ENCODE measurements around the gene UBL5.

The UBL5 gene

GRCh38 chr19:9857076-9857721 lies 29.5 kb downstream of the UBL5 start:
- no peak for DNase-seq

DNA sequence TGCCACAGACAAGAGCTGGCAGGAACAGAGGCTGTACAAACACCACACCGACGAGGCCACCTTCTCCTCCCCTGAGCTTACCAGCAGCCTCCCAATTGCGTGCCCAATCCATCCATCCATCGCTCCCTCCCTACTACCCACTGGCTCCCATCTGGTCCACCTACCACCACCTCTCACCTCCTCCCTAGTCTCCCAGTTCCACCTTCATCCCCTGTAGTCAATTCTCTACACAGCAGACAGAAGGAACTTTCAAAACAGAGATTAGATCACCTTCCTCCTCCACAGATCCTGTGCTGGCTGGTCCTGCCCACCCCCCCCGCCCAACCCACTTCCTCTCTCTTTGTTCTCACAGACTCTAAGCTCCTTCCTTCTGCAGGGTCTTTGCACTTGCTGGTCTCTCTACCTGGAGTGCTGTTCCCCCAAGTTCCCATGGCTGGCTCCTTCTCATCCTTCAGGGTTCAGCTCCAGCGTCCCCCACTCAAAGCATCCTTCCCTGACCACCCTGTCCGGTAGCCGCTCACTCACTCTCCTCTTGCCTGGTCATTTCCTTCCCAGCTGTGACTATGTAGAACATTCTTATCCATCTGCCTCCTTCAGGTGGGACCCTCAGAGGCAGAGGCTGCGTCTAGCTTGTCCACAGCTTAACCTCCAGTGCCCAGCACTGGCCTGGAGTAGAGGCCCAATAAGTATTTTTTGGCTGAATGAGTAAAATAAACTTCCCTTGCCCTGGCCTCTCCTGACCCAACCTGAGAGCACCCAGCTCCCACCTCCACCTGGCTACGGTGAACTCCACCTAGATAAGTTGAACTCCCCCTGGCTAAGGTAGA lies 30.4 kb downstream of the UBL5 start:
- DNase-seq: no peak

DNA sequence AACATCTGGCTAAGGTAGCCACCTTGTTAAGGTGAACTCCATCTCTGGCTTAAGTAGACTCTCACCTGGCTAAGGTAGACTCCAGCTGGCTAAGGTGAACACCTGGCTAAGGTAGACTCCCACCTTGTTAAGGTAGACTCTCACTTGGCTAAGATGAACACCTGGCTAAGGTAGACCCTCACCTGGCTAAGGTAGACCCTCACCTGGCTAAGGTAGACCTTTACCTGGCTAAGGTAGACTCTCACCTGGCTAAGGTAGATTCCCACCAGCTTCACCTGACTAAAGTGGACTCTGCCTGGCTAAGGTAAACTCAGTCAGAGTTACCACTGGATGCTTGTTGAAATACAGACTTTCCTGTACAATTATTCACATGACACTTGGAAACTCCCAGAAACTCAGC lies 31.0 kb downstream of the UBL5 start:
- no peak for DNase-seq

- DNase-seq: no peak
These were observed 32.7 kb downstream of the UBL5 start for GRCh38 chr19:9860407-9860806.

DNA sequence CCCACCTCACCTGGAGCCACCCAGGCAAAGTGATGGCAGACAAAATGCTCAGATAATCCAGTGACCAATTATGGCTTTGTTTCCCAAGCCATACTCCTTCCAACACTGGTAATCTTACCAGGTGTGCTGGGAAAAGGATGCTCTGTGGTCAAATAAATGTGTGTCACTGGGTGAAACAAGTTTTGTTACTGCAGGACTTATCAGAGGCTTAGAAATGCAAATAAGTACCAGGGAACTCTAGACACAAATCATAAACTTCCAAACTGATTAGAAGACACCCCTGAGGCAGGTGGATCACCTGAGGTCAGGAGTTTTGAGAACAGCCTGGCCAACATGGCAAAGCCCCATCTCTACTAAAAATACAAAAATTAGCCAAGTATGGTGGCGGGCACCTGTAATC lies 33.8 kb downstream of the UBL5 start:
- DNase-seq: no peak

DNA sequence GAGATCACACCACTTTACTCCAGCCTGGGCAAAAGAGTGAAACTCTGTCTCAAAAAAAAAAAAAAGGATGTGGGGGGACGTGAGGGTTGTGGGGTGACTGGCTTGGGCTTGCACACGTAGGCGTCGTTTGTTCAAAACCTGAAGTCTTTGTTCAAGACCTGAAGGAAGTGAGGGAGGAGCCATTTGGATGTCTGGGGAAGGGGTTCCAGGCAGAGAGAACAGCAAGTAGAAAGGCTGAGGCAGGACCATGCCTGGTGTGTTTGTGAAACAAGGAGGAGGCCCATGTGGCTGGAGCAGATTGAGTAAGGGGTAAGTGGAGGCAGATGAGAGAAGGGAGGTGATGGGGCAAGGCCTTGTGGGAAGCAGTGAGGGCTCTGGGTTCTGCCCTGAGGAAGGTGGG lies 35.2 kb downstream of the UBL5 start:
- no peak for DNase-seq

GRCh38 chr19:9863759-9864158 lies 36.0 kb downstream of the UBL5 start:
- no peak for DNase-seq

GRCh38 chr19:9865732-9866501 lies 38.2 kb downstream of the UBL5 start:
- DNase-seq: no peak

GRCh38 chr19:9868983-9869617 lies 41.4 kb downstream of the UBL5 start:
- no peak for DNase-seq

DNA sequence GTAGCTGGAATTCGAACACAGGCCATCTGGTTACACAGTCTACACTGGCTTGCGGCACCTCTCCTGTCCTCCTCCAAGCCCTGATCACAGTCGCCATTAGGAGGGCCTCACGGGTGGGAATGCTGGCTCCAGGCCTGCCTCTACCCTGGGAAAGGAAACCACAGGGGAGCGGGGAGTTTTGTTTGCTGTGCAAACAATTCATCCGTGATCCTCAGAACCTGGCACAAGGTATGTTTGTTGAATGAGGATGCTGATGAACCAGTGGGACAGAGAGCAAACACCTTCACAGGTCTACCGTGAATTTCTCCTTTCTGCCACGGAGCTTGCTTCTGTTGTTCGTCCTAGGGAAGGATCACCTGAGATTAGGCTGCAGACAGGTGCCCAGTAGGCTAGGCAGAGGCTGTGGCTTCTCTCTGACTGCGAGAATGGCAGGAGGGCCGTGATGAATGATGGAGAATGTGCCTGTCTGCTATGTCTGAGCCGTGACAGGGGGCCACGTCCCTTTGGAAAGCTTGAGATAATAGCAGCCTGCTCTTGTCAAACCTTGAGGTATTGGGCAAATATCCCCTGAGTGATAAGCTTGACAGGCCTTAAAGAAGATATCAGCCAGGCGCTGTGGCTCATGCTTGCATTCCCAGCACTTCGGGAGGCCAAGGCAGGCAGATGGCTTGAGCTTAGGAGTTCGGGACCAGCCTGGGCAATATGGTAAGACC lies 44.1 kb downstream of the UBL5 start:
- no peak for DNase-seq

GRCh38 chr19:9872618-9873242 lies 45.0 kb downstream of the UBL5 start:
- DNase-seq: no peak

DNA sequence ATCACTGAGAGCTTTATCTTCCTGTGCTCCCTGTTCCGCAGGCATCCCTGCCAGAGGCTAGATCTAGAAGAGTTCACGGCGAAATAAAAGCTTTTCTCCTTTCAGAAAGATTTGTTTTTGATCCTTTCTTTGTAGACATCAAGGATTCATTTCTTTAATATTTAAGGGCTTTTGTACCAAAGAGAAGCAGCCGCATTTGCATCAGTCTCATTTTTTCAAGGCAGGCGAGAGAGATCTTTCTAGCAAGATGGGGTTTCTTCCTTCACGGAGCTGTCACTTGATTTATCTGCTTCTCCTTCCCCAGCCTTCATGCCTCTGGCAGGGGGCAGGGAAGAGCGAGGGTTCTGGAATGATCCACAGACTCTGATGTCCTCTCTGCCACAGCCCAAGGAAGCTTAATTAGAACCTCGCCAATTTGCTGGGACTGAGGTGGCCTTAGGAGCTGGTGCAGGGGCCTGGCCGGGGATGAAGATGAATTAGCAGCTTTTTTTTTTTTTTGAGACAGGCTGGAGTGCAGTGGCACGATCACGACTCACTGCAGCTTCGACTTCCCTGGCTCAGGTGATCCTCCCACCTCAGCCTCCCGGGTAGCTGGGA lies 47.4 kb downstream of the UBL5 start:
- DNase-seq: no peak

DNA sequence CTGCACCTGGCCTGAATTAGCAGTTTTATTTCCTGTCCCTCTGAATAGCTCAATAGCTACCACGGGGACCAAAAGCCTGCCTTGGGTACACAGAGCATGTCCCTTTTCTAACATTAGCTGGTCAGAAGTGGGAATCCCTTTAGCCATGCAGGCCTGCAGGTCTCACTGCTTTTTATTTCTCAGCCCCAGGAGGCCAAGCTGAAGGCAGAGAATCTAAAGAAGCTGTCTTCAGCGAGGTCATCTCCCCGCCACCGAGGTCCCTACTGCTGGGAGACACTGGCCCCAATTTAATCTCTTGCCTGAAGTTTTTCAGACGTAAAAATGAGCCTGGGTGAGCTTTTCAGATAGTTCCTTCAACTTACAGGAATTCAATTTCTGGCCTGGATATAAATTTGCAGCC lies 48.1 kb downstream of the UBL5 start:
- DNase-seq: no peak

DNA sequence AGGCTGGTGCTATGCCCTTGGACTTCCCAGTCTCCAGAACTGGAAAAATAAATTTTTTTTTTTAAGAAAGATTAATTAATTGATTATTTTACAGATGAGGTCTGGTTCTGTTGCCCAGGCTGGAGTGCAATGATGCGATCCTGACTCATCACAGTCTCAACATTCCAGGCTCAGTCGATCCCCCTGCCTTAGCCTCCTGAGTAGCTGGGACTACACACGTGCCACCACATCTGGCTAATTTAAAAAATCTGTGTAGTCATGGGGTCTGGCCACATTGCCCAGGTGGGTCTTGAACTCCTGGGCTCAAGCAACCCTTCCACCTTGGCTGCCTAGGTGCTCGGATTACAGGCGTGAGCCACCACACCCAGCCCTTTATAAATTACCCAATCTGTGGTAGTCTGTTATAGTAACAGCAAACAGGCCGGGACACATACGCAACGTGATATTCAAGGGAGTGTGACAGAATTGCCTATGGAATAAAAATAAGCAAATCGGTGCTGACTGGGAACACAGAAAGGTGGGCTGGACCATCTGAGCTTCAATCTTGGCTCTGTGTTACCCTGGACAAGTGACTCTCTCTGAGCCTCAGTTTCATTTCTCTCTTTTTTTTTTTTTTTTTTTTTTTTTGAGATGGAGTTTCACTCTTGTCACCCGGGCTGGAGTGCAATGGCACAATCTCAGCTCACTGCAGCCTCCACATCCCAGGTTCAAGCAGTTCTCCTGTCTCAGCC lies 50.2 kb downstream of the UBL5 start:
- no peak for DNase-seq

DNA sequence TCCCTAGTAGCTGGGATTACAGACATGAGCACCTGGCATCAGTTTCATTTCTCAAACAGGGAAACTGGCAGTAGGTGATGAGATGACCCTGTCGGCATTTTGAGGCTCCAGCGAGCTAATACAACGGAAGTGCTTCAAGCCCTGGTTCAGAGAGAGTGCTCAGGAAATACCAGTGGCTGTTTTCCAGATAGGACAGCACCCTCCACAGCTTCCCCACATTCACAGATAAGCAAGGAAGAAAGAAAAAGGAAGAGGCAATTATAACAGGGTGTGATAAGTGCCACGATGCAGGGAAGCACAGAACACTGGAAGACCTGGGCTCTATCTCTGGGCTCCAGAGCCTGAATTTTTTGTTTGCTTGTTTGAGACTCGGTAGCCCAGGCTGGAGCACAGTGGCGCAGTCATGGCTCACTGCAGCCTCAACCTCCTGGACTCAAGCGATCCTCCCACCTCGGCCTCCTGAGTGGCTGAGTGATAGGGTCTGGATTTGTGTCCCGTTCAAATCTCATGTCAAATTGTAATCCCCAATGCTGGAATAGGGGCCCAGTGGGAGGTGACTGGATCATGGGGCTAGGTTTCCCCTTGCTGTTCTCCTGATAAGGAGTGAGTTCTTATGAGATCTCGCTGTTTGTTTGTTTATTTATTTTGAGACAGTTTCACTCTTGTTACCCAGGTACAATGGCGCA lies 50.9 kb downstream of the UBL5 start:
- no peak for DNase-seq

All from NK-92 treated with Interleukin-12 subunit alpha and Interleukin-12 subunit beta, amount 100 ng/mL, for 24 hours (cell line).